Hematopoietic multipotent progenitor cell treated with erythropoietin and hydrocortisone succinate and interleukin-3 and kit ligand, for 17 days (in vitro differentiated cells): Measurements from ENCODE around the gene LRRN4.

Experiments used
- DNase-seq: peaks from one replicate; pipeline ENCODE4 v3.0.0-alpha.2; 2015; ENCODE audit warnings: low spot score

Gene LRRN4

GRCh38 chr20:6030453-6031080, 23.3 kb downstream of the LRRN4 start:
- DNase-seq: no peak

GRCh38 chr20:6029538-6029937, 24.3 kb downstream of the LRRN4 start:
- DNase-seq: no peak

- no peak for DNase-seq
These were observed 25.0 kb downstream of the LRRN4 start for GRCh38 chr20:6028818-6029217.

- no peak for DNase-seq
These were observed 27.8 kb downstream of the LRRN4 start for GRCh38 chr20:6026051-6026450.

GRCh38 chr20:6024768-6025167, 29.1 kb downstream of the LRRN4 start:
- DNase-seq: no peak

GRCh38 chr20:6017880-6018279, 36.0 kb downstream of the LRRN4 start:
- no peak for DNase-seq

- DNase-seq: no peak
These were observed 36.4 kb downstream of the LRRN4 start for GRCh38 chr20:6017467-6017866.

GRCh38 chr20:6014957-6015356, 38.9 kb downstream of the LRRN4 start:
- no peak for DNase-seq

- DNase-seq: peak; percentile 48
These were observed 39.8 kb downstream of the LRRN4 start for GRCh38 chr20:6014017-6014416.

GRCh38 chr20:6012179-6012578, 41.7 kb downstream of the LRRN4 start:
- peak; percentile 48 for DNase-seq

GRCh38 chr20:6008254-6008653, 45.6 kb downstream of the LRRN4 start:
- DNase-seq: peak; percentile 32

GRCh38 chr20:6007529-6008103, 46.2 kb downstream of the LRRN4 start:
- DNase-seq: peak; percentile 41

- DNase-seq: no peak
These were observed 46.7 kb downstream of the LRRN4 start for GRCh38 chr20:6007094-6007528.

GRCh38 chr20:6006603-6006949, 47.3 kb downstream of the LRRN4 start:
- DNase-seq: peak; percentile 21

- no peak for DNase-seq
These were observed 53.0 kb downstream of the LRRN4 start for GRCh38 chr20:6000871-6001270.

GRCh38 chr20:5999783-6000182, 54.1 kb downstream of the LRRN4 start:
- no peak for DNase-seq

- DNase-seq: no peak
These were observed 57.1 kb downstream of the LRRN4 start for GRCh38 chr20:5996765-5997164.

- DNase-seq: no peak
These were observed 62.0 kb downstream of the LRRN4 start for GRCh38 chr20:5991623-5992441.

- DNase-seq: no peak
These were observed 62.9 kb downstream of the LRRN4 start for GRCh38 chr20:5990946-5991345.
